Lung (tissue), 12 donors: ENCODE data around the gene USH2A. TPM values are rescaled to one million over a fixed set of nuclear protein-coding genes. Genes with fewer than 3 reads are reported as not detected.

ENCODE experiments used
- ATAC-seq: fragments of 200-7000 bp; cut with Tn5 transposase; one replicate; pipeline ENCODE4 v1.9.1; 2020; ENCODE audit warnings: moderate number of reproducible peaks; ENCODE audit not compliant: insufficient read depth, low FRiP score
- DNase-seq, 3 donors: peaks; one replicate each; pipeline ENCODE4 v3.0.0-alpha.2; 2013 to 2017
- H3K27ac ChIP-seq, 2 donors: one replicate each; pipeline ENCODE4 v1.5.1; 2013; ENCODE audit warnings: mild to moderate bottlenecking in 2 of 2, moderate library complexity in 2 of 2, control low read depth in 1 of 2, inconsistent platforms in 1 of 2, low read depth in 1 of 2, low read length in 1 of 2
- H3K27me3 ChIP-seq, 3 donors: one replicate each; pipeline ENCODE4 v1.5.1; 2013; ENCODE audit warnings: low read length in 2 of 3; ENCODE audit not compliant: control insufficient read depth in 3 of 3, insufficient read depth in 3 of 3
- H3K36me3 ChIP-seq, 4 donors: one replicate each; pipeline ENCODE4 v1.5.1; 2013; ENCODE audit warnings: low read length in 4 of 4, mild to moderate bottlenecking in 1 of 4, moderate library complexity in 1 of 4; ENCODE audit not compliant: control insufficient read depth in 4 of 4, insufficient read depth in 4 of 4
- H3K4me1 ChIP-seq, 5 donors: one replicate each; pipeline ENCODE4 v1.5.1; 2013; ENCODE audit warnings: low read length in 5 of 5, mild to moderate bottlenecking in 2 of 5, moderate library complexity in 1 of 5; ENCODE audit not compliant: control insufficient read depth in 5 of 5, insufficient read depth in 5 of 5
- H3K4me3 ChIP-seq: one replicate; pipeline ENCODE4 v1.5.1; 2013; ENCODE audit warnings: mild to moderate bottlenecking, control low read depth, moderate library complexity
- H3K9ac ChIP-seq, 2 donors: one replicate each; pipeline ENCODE4 v1.5.1; 2013; ENCODE audit warnings: low read length in 2 of 2, control low read depth in 1 of 2; ENCODE audit not compliant: insufficient read depth in 1 of 2
- H3K9me3 ChIP-seq, 4 donors: one replicate each; pipeline ENCODE4 v1.5.1; 2013; ENCODE audit warnings: low read length in 3 of 4, mild to moderate bottlenecking in 1 of 4, moderate library complexity in 1 of 4; ENCODE audit not compliant: control insufficient read depth in 4 of 4, insufficient read depth in 3 of 4
- CTCF ChIP-seq: IDR thresholded peaks from 2 replicates; pipeline ENCODE4 v1.5.1; 2012; ENCODE audit warnings: mild to moderate bottlenecking; ENCODE audit errors: control extremely low read depth, extremely low read depth
- WGBS, 2 donors: extraction: QIAGEN DNeasy Blood & Tissue Kit; methylation state at CpG; one replicate each; pipeline ENCODE4 v1.1.7; 2013; 5-methylcytosine and 5-hydroxymethylcytosine counted together
- polyA plus RNA-seq, 2 donors: library from polyadenylated mRNA; stranded (reverse); fragments of 200-250 nt; gene quantifications; one replicate each; pipeline ENCODE4 v1.2.1, GENCODE V29; 2013
- total RNA-seq, 2 donors: library from RNA; depleted of rRNA in 1 of 2; stranded (reverse); fragments of >200 nt in 1 of 2; gene quantifications; one replicate each; pipeline ENCODE4 v1.2.1, GENCODE V29; 2014 to 2021
- donor health status: control.
- donor health status: control.
- donor health status: Bipolar disorder and iron deficiency.
- donor health status: healthy.
- donor health status: DM: yes; HTN: yes; CAD: no.

Gene USH2A
- total and polyA plus RNA-seq, 4 donors: under 0.01 to 0.11 TPM; not detected in 2

- H3K4me3 ChIP-seq: no peak overlapping the region
- H3K36me3 ChIP-seq: no peaks in the 10 kb centered on the region
- no peaks in the 10 kb centered on the region for H3K4me1 ChIP-seq
- no peak overlapping the region for H3K27ac ChIP-seq
- no peak for DNase-seq
- no peak for TF ChIP-seq CTCF
- no peak overlapping the region for H3K9ac ChIP-seq
- 33 to 42% methylated on average over 1 of the region's 1 CpG for WGBS, 2 donors
- peaks cover 0 to 3% (median 0%) of the 10 kb centered on the region in 4 donors for H3K9me3 ChIP-seq
- no peaks in the 10 kb centered on the region for H3K27me3 ChIP-seq
- no peak for ATAC-seq
Observed at GRCh38 chr1:216057063-216057462, 366.2 kb downstream of the USH2A start.

- WGBS, 2 donors: 38 to 64% methylated on average over 1 of the region's 1 CpG
- Histone ChIP-seq H3K9ac (no peak overlapping the region), H3K36me3 (no peaks in the 10 kb centered on the region), H3K27ac (no peak overlapping the region), H3K9me3 (peaks cover 0 to 3% (median 0%) of the 10 kb centered on the region in 4 donors), H3K4me3 (no peak overlapping the region), H3K27me3 (no peaks in the 10 kb centered on the region), H3K4me1 (no peaks in the 10 kb centered on the region)
- DNase-seq (no peak), ATAC-seq (no peak)
- no peak for TF ChIP-seq CTCF
Observed at GRCh38 chr1:216055004-216055403, 368.2 kb downstream of the USH2A start.

GRCh38 chr1:216054600-216054999 is 368.6 kb downstream of the USH2A start:
- no peak for TF ChIP-seq CTCF
- no peaks in the 10 kb centered on the region for H3K36me3 ChIP-seq
- DNase-seq: no peak
- H3K27ac ChIP-seq: no peak overlapping the region
- no peaks in the 10 kb centered on the region for H3K4me1 ChIP-seq
- H3K9ac ChIP-seq: no peak overlapping the region
- no peak overlapping the region for H3K4me3 ChIP-seq
- no peak for ATAC-seq
- 66 to 72% methylated on average over 7 of the region's 7 CpGs for WGBS, 2 donors
- H3K27me3 ChIP-seq: no peaks in the 10 kb centered on the region
- H3K9me3 ChIP-seq: peaks cover 0 to 3% (median 0%) of the 10 kb centered on the region in 4 donors

GRCh38 chr1:216051071-216051470 is 372.2 kb downstream of the USH2A start:
- no peak overlapping the region for H3K4me3 ChIP-seq
- no peaks in the 10 kb centered on the region for H3K9me3 ChIP-seq
- no peak overlapping the region for H3K27ac ChIP-seq
- H3K9ac ChIP-seq: no peak overlapping the region
- H3K36me3 ChIP-seq: no peaks in the 10 kb centered on the region
- no peaks in the 10 kb centered on the region for H3K4me1 ChIP-seq
- ATAC-seq (no peak), DNase-seq (no peak)
- H3K27me3 ChIP-seq: no peaks in the 10 kb centered on the region
- 80 to 83% methylated on average over 3 of the region's 3 CpGs for WGBS, 2 donors
- TF ChIP-seq CTCF: no peak
